NCI-H1092 treated with DMSO at 0.1 percent for 48 hours (cell line): ENCODE results near the gene FHIT.

Source experiments
- DNase-seq: peaks from one replicate; lab custom pipeline; 2025; lab: John Stamatoyannopoulos, UW

Gene FHIT

DNA sequence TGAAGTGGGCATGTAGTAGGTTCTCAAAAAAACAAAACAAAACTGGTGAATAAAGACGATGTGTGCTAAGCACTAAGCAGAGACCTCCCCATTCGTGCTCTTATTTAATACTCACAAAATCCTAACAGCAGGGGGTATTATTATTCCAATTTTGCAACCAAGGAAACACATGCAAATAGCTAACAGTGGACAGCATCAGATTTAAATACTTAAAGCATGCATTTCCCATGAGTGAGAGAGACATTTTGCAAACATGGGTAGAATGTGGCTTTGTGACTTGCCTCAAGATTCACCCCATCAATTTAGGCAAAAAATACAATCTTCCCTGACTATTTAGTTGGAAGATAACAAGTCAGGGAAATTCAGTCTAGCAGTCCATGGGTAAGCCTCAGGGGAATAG lies 1255.2 kb downstream of the FHIT start:
- DNase-seq = no peak

DNA sequence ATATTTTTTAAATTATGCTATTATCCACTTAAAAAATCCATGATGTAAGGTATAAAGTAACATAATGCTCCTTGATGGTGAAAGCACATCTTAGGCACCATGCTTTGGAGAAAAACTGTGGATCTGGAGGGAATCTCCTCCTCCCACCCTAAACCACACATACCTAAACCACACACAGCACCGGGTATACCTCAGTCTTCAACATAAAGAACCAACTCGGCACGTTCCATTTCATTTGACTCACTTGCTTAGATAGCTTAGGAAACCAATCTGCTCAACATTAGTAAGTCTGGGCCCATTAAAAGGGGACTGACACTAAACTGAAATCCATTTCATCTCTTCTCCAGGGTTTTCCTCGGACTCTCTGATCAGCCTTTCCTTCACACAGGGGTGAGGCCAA lies 1255.7 kb downstream of the FHIT start:
- DNase-seq = no peak

- no peak for DNase-seq
Observed at GRCh38 chr3:59994732-59995304, 1256.4 kb downstream of the FHIT start.

DNA sequence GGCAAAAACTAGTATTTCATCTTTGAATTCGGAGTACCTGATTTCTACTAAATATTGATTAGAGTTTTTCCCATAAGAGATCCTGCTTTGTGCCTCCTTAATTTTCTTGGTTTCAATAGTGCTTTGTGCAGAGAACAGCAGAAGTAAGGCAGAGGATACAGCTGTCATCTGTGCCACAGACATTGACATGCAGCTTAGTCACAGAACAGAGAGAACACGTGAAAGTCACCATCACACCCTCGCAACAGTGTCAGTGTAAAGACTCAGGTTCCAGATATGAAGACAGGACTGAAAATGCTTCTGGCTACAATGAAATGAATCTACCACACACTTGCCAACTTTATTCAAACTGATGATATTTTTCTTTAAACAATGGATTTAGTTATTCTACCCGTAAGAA lies 1258.7 kb downstream of the FHIT start:
- no peak for DNase-seq

DNA sequence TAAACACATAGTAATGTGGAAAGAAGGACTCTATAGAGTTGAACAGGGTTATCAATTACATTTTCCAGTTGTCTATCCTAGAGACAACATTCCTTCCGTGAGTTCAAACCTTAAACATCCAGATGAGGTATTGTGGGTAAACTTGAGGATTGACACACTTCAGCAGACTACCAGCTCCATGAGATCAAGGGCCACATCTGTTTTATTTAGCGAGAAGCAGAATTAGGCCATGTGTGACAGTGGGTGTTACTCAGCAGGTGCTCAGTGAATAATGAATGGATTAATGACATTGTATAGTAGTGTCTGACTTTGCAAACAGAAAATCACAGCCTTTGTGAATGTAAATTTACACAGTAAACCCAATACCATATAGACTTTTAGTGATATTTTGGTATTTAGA lies 1260.3 kb downstream of the FHIT start:
- DNase-seq = no peak

- no peak for DNase-seq
Observed at GRCh38 chr3:59982510-59982909, 1268.7 kb downstream of the FHIT start.

- no peak for DNase-seq
Observed at GRCh38 chr3:59981377-59981776, 1269.9 kb downstream of the FHIT start.

DNA sequence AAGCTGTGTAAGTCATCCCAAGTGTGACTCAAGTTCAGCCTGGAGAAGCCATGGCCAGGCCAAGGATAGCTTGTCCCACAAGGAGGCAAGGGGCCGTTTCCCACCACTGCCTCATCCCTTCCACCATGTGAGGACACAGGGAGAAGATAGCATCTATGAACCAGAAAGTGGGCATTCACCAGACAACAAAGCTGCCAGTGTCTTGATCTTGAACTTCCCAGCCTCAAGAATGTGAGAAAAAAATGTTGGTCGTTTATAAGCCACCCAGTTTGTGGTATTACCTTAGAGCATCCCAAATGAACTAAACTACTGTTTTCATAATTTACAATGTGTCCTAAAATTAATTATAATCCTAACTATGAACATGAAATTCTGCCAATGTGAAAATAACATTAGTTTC lies 1270.7 kb downstream of the FHIT start:
- no peak for DNase-seq

DNA sequence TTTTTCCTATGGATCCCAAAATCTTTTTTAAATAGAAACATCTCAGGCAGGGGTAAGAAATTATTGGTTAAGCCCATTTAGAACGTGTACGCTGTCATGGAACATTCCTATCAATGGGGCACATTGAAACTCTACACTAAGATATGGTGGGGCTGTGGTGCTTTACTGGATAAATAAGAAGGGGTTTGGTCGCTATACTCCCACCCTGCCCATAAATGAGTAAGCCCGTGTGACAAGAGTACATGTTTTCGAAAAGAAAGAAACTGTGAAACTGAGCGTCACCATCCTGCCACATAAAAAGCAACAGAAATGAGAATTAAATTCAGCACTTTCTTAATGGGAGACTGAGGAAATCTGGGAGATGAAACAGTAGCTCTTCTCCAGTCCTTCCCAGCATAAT lies 1271.7 kb downstream of the FHIT start:
- no peak for DNase-seq

DNA sequence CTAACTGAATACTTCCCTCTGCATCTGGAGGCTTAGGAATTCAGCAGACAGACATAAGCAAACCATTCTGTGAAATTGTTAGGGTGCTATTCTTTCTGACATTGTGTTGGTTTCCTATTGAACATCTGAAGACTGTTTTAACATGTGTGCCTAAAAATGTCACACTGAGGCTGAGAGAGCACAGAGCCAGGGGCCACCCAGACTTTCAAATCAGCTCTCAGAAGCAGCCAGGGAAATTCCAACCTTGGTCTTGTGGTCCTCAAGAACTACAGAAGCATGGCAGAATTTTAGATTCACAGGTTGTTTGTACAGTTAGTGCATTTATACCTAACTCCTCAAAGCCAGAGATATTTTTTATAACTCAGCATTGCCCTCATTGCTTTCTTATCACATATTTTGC lies 1272.3 kb downstream of the FHIT start:
- no peak for DNase-seq

DNA sequence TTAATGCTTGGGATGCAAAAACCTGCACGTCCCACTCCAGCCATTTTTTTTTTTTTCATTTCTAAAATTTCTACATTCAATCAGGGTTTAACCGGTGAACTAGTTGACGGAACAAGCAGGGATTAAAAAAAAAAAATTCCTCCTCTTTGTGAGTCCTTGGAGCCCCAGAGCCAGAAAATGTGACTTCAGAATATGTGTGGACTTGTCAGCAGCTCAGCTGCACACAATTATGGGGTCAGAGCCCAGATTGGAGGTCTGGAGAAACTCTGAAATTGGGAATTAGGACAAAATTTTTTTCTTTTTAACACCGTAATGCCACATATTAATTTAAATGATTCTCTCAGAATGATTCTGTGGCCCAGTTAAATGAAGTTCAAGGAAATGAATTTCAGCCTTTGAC lies 1280.5 kb downstream of the FHIT start:
- DNase-seq = no peak

- DNase-seq = no peak
Observed at GRCh38 chr3:59970376-59970775, 1280.9 kb downstream of the FHIT start.

GRCh38 chr3:59968513-59969045 lies 1282.7 kb downstream of the FHIT start:
- no peak for DNase-seq

DNA sequence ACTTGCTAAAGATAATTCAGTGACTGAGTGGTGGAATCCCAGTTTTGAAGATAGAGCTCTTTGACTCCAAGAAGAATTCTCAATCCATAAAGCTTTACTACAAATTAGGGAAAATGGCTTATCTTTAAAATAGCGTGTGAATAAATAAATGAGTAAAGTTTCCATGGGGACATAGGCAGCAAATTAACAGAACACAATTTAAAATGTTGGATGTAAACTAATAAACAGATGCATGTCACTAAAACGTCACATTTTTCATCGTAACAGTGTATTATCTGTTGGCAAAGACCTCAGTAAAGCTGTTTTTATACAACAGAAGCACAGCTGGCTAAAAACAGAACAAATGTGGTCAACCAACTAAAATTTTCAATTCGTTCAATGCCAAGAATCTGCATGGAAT lies 1287.6 kb downstream of the FHIT start:
- no peak for DNase-seq

- DNase-seq = no peak
Observed at GRCh38 chr3:59957150-59957549, 1294.1 kb downstream of the FHIT start.

- no peak for DNase-seq
Observed at GRCh38 chr3:59953104-59953503, 1298.1 kb downstream of the FHIT start.

DNA sequence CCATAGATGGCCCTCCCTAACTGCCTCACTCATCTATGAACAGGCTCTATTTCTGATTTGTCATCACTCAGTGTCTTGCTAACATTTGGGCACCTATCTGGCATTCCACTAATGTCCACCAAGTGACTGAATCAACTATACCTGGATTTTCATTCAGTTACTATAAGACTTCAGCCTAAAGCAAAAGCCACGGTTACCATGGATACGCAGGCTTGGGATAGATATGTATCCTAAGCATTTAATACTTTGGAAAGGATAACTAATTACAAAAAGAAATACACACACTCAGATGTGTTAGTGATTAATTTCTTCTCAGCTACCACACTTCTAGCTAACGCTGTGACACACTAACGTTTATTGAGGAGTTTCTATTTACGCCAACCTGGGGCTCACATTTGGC lies 1301.9 kb downstream of the FHIT start:
- no peak for DNase-seq

GRCh38 chr3:59946401-59946800 lies 1304.9 kb downstream of the FHIT start:
- DNase-seq = no peak

GRCh38 chr3:59940718-59941117 lies 1310.5 kb downstream of the FHIT start:
- no peak for DNase-seq

DNA sequence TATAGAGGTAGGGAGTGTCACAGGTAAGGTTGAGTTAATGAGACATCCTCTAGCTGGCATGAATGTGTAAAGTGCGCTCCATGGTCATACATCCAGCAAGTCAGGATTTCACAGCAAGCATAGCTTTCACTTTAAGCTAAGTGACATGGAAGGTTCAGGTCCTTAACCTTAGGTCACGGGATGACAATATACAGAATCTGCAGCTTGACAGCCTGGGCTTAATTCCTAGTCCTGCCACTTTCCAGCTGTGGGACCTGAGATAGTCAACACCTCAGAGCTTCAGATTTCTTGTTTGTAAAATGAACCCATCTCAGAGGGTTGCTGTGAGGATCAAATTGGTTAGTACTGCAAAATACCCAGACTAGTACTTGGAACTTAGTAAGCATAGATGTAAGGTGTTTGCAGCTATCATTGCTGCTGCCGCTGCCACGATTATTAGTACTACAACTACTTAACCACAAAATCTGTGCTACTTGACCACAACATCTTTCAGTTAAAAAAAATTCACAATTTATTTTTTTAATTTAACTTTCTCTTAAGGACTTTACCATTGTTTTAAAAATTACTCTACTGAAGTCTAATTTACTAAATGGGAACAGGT lies 1311.3 kb downstream of the FHIT start:
- DNase-seq = no peak

DNA sequence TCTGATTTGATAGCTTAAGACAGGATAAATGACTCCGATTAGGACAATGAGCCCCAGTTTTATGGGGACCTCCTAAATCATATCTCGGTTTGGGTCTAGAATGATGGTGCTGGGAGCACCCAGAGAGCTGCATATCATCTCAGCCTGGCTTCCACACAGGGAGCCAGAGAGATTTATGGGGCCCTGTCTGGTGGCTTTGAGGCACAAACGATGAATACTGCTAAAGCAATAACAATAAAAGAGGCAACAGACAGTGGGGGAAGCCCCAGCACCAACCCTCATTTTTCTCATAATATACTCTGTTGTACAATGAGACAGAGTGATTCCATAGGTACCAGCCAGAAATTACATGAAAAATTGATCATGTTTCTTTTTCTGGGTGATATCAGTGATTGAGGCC lies 1312.4 kb downstream of the FHIT start:
- no peak for DNase-seq

- no peak for DNase-seq
Observed at GRCh38 chr3:59937201-59937600, 1314.1 kb downstream of the FHIT start.

DNA sequence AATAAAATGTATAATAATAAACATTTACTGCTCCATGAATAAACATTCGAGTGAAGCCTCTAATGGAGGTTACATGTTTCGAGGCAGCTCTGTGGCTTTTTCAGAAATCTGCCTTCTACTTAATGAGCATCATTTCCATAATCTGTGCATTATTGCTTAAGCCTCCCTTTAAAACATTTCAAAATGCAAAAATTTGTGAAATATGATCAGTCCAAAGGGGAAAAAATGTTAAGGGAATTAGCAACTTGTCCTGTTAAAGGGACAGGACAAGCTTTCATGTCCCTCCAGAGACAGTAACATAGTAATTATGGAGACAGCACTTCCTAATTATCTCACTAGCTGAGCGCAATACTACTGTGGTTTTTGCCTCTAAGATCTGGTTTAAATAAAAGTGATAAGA lies 1314.8 kb downstream of the FHIT start:
- DNase-seq = no peak

- no peak for DNase-seq
Observed at GRCh38 chr3:59935025-59935424, 1316.2 kb downstream of the FHIT start.
